Epidermal melanocyte (primary cell): Measurements from ENCODE around the gene UTS2R.

Source experiments
- DNase-seq: peaks from one replicate; pipeline ENCODE4 v3.0.0; 2011; ENCODE audit warnings: low spot score; ENCODE audit not compliant: insufficient read length

UTS2R gene

GRCh38 chr17:82389379-82389778, 17.8 kb downstream of the UTS2R start:
- DNase-seq = no peak

- no peak for DNase-seq
These were observed 18.7 kb downstream of the UTS2R start for GRCh38 chr17:82390015-82390859.

- no peak for DNase-seq
These were observed 19.4 kb downstream of the UTS2R start for GRCh38 chr17:82390860-82391435.

GRCh38 chr17:82391496-82392066, 20.0 kb downstream of the UTS2R start:
- no peak for DNase-seq

GRCh38 chr17:82392209-82392920, 20.8 kb downstream of the UTS2R start:
- DNase-seq = no peak

- no peak for DNase-seq
These were observed 21.4 kb downstream of the UTS2R start for GRCh38 chr17:82392941-82393340.

- DNase-seq = no peak
These were observed 22.7 kb downstream of the UTS2R start for GRCh38 chr17:82394278-82394677.

GRCh38 chr17:82396601-82397435, 25.3 kb downstream of the UTS2R start:
- DNase-seq = no peak

GRCh38 chr17:82397449-82398335, 26.1 kb downstream of the UTS2R start:
- no peak for DNase-seq

- peak; percentile 90 for DNase-seq
These were observed 27.5 kb downstream of the UTS2R start for GRCh38 chr17:82399041-82399441.

GRCh38 chr17:82399601-82400101, 28.1 kb downstream of the UTS2R start:
- DNase-seq = no peak

GRCh38 chr17:82400206-82400605, 28.6 kb downstream of the UTS2R start:
- no peak for DNase-seq

GRCh38 chr17:82400830-82401229, 29.3 kb downstream of the UTS2R start:
- DNase-seq = no peak

- DNase-seq = no peak
These were observed 31.3 kb downstream of the UTS2R start for GRCh38 chr17:82402865-82403264.

GRCh38 chr17:82403662-82404660, 32.4 kb downstream of the UTS2R start:
- DNase-seq = no peak

- no peak for DNase-seq
These were observed 33.5 kb downstream of the UTS2R start for GRCh38 chr17:82405051-82405450.

GRCh38 chr17:82406131-82406671, 34.6 kb downstream of the UTS2R start:
- DNase-seq = no peak

- no peak for DNase-seq
These were observed 35.7 kb downstream of the UTS2R start for GRCh38 chr17:82407255-82407654.
